ENCODE results near the gene CADM2.
"Not testable (repeated sequence)": the region's sequence is repeated elsewhere in the genome, so short reads cannot be mapped to it uniquely, and the experiment has no call there.

The CADM2 gene

GRCh38 chr3:85102781-85103180 is 144.0 kb downstream of the CADM2 start:
- DNase-seq (ENCODE audit: low read depth, low spot score): no peak
- TF ChIP-seq, protein P1, sequence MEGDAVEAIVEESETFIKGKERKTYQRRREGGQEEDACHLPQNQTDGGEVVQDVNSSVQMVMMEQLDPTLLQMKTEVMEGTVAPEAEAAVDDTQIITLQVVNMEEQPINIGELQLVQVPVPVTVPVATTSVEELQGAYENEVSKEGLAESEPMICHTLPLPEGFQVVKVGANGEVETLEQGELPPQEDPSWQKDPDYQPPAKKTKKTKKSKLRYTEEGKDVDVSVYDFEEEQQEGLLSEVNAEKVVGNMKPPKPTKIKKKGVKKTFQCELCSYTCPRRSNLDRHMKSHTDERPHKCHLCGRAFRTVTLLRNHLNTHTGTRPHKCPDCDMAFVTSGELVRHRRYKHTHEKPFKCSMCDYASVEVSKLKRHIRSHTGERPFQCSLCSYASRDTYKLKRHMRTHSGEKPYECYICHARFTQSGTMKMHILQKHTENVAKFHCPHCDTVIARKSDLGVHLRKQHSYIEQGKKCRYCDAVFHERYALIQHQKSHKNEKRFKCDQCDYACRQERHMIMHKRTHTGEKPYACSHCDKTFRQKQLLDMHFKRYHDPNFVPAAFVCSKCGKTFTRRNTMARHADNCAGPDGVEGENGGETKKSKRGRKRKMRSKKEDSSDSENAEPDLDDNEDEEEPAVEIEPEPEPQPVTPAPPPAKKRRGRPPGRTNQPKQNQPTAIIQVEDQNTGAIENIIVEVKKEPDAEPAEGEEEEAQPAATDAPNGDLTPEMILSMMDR (IDR thresholded peaks at IDR 0.05; ENCODE audit: insufficient read depth, low read length, missing control alignments): no peak
- CTCF ChIA-PET: no interaction called here

DNA sequence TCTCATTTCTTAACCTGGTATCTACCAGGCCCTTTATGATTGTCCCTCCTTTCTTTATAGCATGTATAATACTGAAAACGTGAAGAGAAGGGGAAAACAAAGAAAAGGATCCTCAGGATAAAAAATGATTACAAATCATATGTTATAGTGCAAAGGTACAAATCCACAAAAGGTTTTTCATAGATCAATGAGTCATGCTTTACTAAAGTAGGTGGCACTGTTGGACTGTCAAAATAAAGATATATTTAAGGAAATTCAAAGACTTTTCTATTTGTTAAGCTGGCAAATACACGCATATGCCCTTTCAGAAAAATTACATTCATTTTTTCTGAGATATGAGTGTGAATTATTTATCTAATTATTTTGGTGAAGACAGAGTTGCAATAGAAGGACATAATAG is 151.6 kb downstream of the CADM2 start:
- TF ChIP-seq, protein P1 (IDR thresholded peaks at IDR 0.05; ENCODE audit: insufficient read depth, low read length, missing control alignments): no peak
- ChIA-PET POLR2A (no interaction called here), CTCF (no interaction called here)
- H3K4me3 ChIP-seq (ENCODE audit: low read depth, low read length): no peak overlapping the region
- no peak for DNase-seq (ENCODE audit: low read depth, low spot score)

More at GRCh38 chr3:85102781-85103180, 144.0 kb downstream of the CADM2 start:
- no peak overlapping the region for H3K4me3 ChIP-seq (ENCODE audit: low read depth, low read length)
- POLR2A ChIA-PET: no interaction called here

DNA sequence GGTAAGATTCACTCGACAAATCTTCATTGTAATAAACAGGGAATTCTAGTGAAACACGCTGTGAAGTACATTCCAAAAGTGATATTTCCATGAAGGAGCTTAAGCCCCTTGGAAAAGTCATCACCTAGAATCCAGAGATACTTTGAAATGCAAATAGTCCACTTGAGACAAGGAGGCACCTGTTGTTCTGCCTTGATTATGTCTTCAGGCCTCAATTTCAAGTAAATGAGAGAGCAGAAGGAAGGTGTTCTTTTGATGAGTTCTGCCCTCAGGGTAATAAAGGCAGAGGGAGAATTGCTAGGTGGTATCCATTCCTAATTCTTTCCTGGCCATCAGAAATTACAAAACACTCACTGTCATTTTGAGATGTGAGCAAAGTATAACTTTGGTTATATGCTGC is 162.1 kb downstream of the CADM2 start:
- no peak overlapping the region for H3K4me3 ChIP-seq (ENCODE audit: low read depth, low read length)
- no peak for DNase-seq (ENCODE audit: low read depth, low spot score)
- ChIA-PET CTCF (no interaction called here), POLR2A (no interaction called here)
- TF ChIP-seq, protein P1 (IDR thresholded peaks at IDR 0.05; ENCODE audit: insufficient read depth, low read length, missing control alignments): no peak

DNA sequence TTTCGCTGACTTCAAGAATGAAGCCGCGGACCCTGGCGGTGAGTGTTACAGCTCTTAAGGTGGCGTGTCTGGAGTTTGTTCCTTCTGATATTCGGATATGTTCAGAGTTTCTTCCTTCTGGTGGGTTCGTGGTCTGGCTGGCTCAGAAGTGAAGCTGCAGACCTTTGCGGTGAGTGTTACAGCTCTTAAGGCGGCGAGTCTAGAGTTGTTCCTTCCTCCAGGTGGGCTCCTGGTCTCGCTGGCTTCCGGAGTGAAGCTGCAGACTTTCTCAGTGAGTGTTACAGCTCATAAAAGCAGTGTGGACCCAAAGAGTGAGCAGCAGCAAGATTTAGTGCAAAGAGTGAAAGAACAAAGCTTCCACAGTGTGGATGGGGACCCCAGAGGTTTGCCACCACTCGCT is 174.1 kb downstream of the CADM2 start:
- POLR2A ChIA-PET; CTCF ChIA-PET; DNase-seq (ENCODE audit: low read depth, low spot score); H3K4me3 ChIP-seq (ENCODE audit: low read depth, low read length): not testable (repeated sequence)

DNA sequence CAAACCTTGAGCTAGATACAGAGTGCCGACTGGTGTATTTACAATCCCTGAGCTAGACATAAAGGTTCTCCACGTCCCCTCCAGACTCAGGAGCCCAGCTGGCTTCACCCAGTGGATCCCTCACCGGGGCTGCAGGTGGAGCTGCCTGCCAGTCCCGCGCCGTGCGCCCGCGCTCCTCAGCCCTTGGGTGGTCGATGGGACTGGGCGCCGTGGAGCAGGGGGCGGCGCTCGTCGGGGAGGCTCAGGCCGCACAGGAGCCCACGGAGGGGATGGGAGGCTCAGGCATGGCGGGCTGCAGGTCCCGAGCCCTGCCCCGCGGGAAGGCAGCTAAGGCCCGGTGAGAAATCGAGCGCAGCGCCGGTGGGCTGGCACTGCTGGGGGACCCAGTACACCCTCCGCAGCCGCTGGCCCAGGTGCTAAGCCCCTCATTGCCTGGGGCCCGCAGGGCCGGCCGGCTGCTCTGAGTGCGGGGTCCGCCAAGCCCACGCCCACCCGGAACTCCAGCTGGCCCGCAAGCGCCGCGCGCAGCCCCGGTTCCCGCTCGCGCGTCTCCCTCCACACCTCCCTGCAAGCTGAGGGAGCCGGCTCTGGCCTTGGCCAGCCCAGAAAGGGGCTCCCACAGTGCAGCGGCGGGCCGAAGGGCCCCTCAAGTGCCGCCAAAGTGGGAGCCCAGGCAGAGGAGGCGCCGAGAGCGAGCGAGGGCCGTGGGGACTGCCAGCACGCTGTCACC is 175.1 kb downstream of the CADM2 start:
- POLR2A ChIA-PET; H3K4me3 ChIP-seq (ENCODE audit: low read depth, low read length); DNase-seq (ENCODE audit: low read depth, low spot score); CTCF ChIA-PET: not testable (repeated sequence)

GRCh38 chr3:85142626-85143025 is 183.8 kb downstream of the CADM2 start:
- DNase-seq (ENCODE audit: low read depth, low spot score): no peak
- ChIA-PET CTCF (no interaction called here), POLR2A (no interaction called here)

DNA sequence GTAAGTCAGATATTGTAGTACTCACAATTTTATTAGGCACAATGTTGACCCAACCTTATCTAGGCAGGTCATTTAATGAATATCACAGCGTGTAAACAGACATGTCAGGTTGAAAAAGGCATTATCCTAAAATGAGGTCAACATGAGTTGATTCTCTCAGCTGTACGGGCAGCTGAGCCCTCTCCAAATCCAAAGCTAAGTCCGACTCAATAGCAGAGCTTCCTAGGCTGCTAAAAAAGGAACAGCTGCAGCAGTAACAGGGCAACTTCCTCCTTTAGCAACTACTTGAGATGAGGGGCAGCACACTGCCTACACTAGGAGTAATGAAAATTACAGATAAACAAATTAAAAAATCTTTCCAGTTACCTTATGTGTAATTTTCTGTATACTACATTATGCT is 189.2 kb downstream of the CADM2 start:
- DNase-seq (ENCODE audit: low read depth, low spot score): no peak
- CTCF ChIA-PET: no interaction called here
- POLR2A ChIA-PET: no interaction called here
- TF ChIP-seq, protein P1 (IDR thresholded peaks at IDR 0.05; ENCODE audit: insufficient read depth, low read length, missing control alignments): no peak
- H3K4me3 ChIP-seq (ENCODE audit: low read depth, low read length): no peak overlapping the region

More at GRCh38 chr3:85142626-85143025, 183.8 kb downstream of the CADM2 start:
- H3K4me3 ChIP-seq (ENCODE audit: low read depth, low read length): no peak overlapping the region
- TF ChIP-seq, protein P1 (IDR thresholded peaks at IDR 0.05; ENCODE audit: insufficient read depth, low read length, missing control alignments): no peak
